Measurements from ENCODE around the gene SEC14L2. TPM values are rescaled to one million over a fixed set of nuclear protein-coding genes. Genes with fewer than 3 reads are reported as not detected.

The SEC14L2 gene
- total and polyA plus RNA-seq, 3 donors from 2014 or later = 2.2 to 4.7 (median 3.5) TPM

DNA sequence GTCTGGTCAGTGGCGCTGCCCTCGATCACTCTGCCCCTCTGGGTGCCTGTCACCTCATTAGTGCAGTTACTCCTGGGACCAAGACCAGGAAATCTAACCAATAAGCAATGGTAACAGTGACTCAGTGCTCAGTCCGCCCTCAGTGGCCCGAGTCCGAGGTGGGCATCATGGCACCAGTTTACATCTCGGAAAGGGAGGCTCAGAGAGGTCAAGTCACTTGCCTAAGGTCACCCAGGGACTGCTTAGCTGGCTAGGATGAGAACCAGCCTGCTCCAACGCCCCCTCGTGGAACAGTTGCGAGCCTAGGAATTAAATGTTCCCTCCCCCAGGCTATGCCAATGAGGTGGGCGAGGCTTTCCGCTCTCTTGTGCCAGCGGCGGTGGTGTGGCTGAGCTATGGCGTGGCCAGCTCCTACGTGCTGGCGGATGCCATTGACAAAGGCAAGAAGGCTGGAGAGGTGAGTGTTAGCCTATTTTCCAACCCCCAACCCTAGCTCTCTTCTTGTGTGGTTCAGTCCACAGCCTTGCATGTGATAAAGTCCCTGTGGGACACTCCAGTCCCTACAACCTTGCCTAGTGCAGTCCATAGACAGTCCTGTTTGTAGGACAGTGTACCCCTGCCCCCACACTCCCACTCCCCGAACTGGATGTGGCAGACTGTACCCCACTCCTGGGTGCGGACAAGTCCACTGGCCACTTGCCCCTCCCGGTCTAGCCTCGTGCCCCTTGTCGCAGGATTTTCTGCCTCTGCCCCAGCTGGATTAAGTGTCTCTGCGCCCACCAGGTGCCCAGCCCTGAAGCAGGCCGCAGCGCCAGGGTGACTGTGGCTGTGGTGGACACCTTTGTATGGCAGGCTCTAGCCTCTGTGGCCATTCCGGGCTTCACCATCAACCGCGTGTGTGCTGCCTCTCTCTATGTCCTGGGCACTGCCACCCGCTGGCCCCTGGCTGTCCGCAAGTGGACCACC is 29.9 kb downstream of the SEC14L2 start:
- Histone ChIP-seq H3K4me3 (peak overlapping the region; percentile 54 to 80), H3K9me3 (no peaks in the 10 kb centered on the region), H3K27me3 (no peaks in the 10 kb centered on the region), H3K36me3 (ENCODE audit: low read depth, missing control alignments) (no peaks in the 10 kb centered on the region), H3K27ac (peak overlapping the region; percentile 63 to 76), H3K4me1 (peaks cover 36% of the 10 kb centered on the region)
- intact Hi-C loops (cut with DNase I; ENCODE audit: low total_unique reads) = no loop called here
- WGBS, 2 donors = 56 to 64% methylated on average over 17 to 29 of the region's 29 CpGs
- TF ChIP-seq POLR2A (IDR thresholded peaks at IDR 0.05) = no peak
- TF ChIP-seq, protein P1, sequence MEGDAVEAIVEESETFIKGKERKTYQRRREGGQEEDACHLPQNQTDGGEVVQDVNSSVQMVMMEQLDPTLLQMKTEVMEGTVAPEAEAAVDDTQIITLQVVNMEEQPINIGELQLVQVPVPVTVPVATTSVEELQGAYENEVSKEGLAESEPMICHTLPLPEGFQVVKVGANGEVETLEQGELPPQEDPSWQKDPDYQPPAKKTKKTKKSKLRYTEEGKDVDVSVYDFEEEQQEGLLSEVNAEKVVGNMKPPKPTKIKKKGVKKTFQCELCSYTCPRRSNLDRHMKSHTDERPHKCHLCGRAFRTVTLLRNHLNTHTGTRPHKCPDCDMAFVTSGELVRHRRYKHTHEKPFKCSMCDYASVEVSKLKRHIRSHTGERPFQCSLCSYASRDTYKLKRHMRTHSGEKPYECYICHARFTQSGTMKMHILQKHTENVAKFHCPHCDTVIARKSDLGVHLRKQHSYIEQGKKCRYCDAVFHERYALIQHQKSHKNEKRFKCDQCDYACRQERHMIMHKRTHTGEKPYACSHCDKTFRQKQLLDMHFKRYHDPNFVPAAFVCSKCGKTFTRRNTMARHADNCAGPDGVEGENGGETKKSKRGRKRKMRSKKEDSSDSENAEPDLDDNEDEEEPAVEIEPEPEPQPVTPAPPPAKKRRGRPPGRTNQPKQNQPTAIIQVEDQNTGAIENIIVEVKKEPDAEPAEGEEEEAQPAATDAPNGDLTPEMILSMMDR (IDR thresholded peaks at IDR 0.05) = peak; percentile 42 to 52 (median 50)
- peak; percentile 89 for DNase-seq

DNA sequence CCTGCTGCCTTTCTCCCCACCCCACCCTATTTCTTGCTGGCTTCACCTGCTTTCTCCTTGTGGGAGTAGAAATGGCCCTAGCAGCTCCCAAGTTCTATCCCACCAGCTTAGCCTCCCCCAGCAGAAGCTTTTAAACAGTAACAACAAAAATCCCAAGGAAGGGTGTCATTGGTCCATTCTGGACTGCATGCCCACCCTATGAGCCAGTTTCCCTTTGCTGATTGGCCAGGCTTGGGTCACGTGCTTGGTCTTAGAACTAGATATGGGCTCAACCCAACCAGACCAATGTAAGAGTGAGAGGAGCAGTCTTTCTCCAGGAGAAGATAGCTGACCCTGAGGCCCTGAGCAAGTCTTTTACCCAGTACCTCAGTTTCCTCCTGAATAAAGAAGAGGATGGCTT is 31.1 kb downstream of the SEC14L2 start:
- Histone ChIP-seq H3K27me3 (no peaks in the 10 kb centered on the region), H3K4me3 (no peak overlapping the region), H3K27ac (no peak overlapping the region), H3K4me1 (peaks cover 24% of the 10 kb centered on the region), H3K36me3 (ENCODE audit: low read depth, missing control alignments) (no peaks in the 10 kb centered on the region), H3K9me3 (no peaks in the 10 kb centered on the region)
- no peak for DNase-seq
- 95% methylated on average over 1 of the region's 1 CpG; no CpG with 5 or more reads in 1 of the 2 donors for WGBS, 2 donors
- intact Hi-C loops (cut with DNase I; ENCODE audit: low total_unique reads) = no loop called here
- TF ChIP-seq POLR2A (IDR thresholded peaks at IDR 0.05) = no peak
- TF ChIP-seq, protein P1 (IDR thresholded peaks at IDR 0.05) = no peak

DNA sequence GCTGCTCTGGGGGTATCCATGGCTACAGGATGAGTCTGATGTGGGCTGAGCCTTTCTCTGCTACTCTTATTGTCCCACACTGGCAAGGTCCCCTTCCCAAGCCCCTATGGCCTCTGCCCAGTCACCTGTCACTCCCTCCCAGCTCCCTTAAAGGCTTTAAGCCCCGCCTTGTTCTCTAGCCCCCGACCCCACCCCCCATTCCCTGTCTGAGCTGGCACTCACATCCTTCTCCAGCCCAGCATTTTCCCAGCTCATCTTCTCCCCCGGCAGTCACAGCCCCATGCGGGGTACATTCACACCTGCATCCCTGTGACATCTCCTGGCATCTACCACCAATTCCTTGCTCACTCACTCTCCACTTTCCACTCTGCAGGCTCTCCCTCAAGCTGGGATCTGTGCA is 33.1 kb downstream of the SEC14L2 start:
- 59 to 65% methylated on average over 4 of the region's 4 CpGs for WGBS, 2 donors
- H3K9me3 ChIP-seq = no peaks in the 10 kb centered on the region
- intact Hi-C loops (cut with DNase I; ENCODE audit: low total_unique reads) = no loop called here
- H3K27me3 ChIP-seq = no peaks in the 10 kb centered on the region
- peaks cover 15% of the 10 kb centered on the region for H3K4me1 ChIP-seq
- no peak overlapping the region for H3K4me3 ChIP-seq
- H3K36me3 ChIP-seq (ENCODE audit: low read depth, missing control alignments) = no peaks in the 10 kb centered on the region
- H3K27ac ChIP-seq = no peak overlapping the region
- TF ChIP-seq, protein P1 (IDR thresholded peaks at IDR 0.05) = no peak
- no peak for TF ChIP-seq POLR2A (IDR thresholded peaks at IDR 0.05)
- no peak for DNase-seq

DNA sequence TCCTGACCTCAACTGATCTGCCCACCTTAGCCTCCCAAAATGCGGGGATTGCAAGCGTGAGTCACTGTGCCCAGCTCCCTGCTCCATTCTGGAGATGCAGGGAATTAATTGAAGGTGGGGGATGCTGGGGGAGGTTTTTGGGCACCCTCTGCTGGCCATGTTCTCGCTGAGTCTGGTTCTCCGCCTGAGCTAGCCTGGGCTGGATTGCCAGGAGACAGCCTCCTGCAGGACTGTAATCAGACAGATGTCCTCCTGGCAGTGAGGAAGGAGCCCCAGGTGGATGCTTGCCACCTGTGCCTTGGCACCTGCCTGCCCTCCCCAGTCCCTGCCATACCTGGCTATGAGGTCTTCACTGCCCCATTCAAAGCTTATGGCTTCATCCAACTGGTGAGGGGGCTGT is 34.1 kb downstream of the SEC14L2 start:
- no peaks in the 10 kb centered on the region for H3K9me3 ChIP-seq
- DNase-seq = no peak
- intact Hi-C loops (cut with DNase I; ENCODE audit: low total_unique reads) = no loop called here
- no peak for TF ChIP-seq POLR2A (IDR thresholded peaks at IDR 0.05)
- TF ChIP-seq, protein P1 (IDR thresholded peaks at IDR 0.05) = no peak
- no peaks in the 10 kb centered on the region for H3K27me3 ChIP-seq
- no peak overlapping the region for H3K4me3 ChIP-seq
- peaks cover 9% of the 10 kb centered on the region for H3K4me1 ChIP-seq
- no peaks in the 10 kb centered on the region for H3K36me3 ChIP-seq (ENCODE audit: low read depth, missing control alignments)
- WGBS, 2 donors = 72 to 88% methylated on average over 2 to 4 of the region's 4 CpGs
- H3K27ac ChIP-seq = no peak overlapping the region

Data from testis (tissue), 3 donors.